Gastroesophageal sphincter (tissue), 3 donors: ENCODE data around the gene PIWIL4.

Source experiments
- POLR2A ChIP-seq, 2 donors: fragments of 450-650 bp; IDR thresholded peaks; one replicate each; pipeline ENCODE4 v1.6.1; 2017; ENCODE audit warnings: antibody characterized with exemption in 2 of 2, mild to moderate bottlenecking in 2 of 2, moderate library complexity in 1 of 2
- POLR2AphosphoS5 ChIP-seq: sonication (generic); formaldehyde crosslinking; IDR thresholded peaks from one replicate; pipeline ENCODE4 v1.6.1; 2017; ENCODE audit warnings: antibody characterized with exemption
- TF ChIP-seq, protein P1 (sequence below), 4 experiments: fragments of 200-600 bp in 2 of 4; fragments of 450-650 bp in 2 of 4; sonication (generic) in 1 of 4; IDR thresholded peaks; one replicate each; pipeline ENCODE4 v1.5.1; 2017 to 2019; ENCODE audit warnings: antibody characterized with exemption in 4 of 4, mild to moderate bottlenecking in 2 of 4, moderate library complexity in 2 of 4

DNA sequence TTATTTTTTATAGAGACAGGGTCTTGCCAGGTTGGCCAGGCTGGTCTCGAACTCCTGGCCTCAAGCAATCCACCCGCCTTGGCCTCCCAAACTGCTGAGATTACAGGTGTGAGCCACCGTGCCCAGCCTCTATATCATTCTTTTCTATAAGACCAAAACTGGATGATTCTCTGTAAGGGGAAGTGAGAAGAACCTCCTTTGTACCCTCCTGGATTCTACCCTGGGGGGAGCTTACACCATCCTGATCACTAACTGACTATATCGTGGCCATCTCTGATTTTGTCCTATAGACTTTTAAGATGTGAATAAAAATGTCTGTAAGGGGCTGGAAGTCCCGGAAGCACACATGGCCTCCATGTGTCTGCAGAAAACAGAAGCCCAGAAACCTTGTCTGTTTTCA lies 9.1 kb downstream of the PIWIL4 start:
- TF ChIP-seq, protein P1, sequence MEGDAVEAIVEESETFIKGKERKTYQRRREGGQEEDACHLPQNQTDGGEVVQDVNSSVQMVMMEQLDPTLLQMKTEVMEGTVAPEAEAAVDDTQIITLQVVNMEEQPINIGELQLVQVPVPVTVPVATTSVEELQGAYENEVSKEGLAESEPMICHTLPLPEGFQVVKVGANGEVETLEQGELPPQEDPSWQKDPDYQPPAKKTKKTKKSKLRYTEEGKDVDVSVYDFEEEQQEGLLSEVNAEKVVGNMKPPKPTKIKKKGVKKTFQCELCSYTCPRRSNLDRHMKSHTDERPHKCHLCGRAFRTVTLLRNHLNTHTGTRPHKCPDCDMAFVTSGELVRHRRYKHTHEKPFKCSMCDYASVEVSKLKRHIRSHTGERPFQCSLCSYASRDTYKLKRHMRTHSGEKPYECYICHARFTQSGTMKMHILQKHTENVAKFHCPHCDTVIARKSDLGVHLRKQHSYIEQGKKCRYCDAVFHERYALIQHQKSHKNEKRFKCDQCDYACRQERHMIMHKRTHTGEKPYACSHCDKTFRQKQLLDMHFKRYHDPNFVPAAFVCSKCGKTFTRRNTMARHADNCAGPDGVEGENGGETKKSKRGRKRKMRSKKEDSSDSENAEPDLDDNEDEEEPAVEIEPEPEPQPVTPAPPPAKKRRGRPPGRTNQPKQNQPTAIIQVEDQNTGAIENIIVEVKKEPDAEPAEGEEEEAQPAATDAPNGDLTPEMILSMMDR (IDR thresholded peaks at IDR 0.05), result no peak
- TF ChIP-seq POLR2A (IDR thresholded peaks at IDR 0.05) (no peak), POLR2AphosphoS5 (no peak)
